H1 (cell line): ENCODE data around the gene TFF2. TPM values are rescaled to one million over a fixed set of nuclear protein-coding genes. Genes with fewer than 3 reads are reported as not detected.

Source experiments
- ASH2L ChIP-seq: fragments of 200-600, 300-600 bp; sonication (generic); IDR thresholded peaks from one replicate; pipeline ENCODE4 v1.7.1; 2017; ENCODE audit warnings: low read length
- CEBPB ChIP-seq: IDR thresholded peaks from 2 replicates; pipeline ENCODE4 v1.6.1; 2012; ENCODE audit warnings: low read depth, low read length
- CHD1 ChIP-seq: IDR thresholded peaks from 2 replicates; pipeline ENCODE4 v1.6.1; 2012; ENCODE audit warnings: low read depth, low read length, improper control_type of control experiment
- EZH2 ChIP-seq: fragments of 200-600 bp; sonication (generic); IDR thresholded peaks from 2 replicates; pipeline ENCODE4 v1.7.1; 2012; ENCODE audit warnings: low read depth, mild to moderate bottlenecking, moderate library complexity, low read length, inconsistent platforms; ENCODE audit not compliant: severe bottlenecking
- JUND ChIP-seq: IDR thresholded peaks from 2 replicates; pipeline ENCODE4 v1.6.1; 2011; ENCODE audit warnings: mild to moderate bottlenecking, improper control_type of control experiment, low read length
- PHF8 ChIP-seq: fragments of 200-600 bp; sonication (generic); conservative IDR thresholded peaks from 2 replicates; pipeline ENCODE4 v1.7.1; 2012; ENCODE audit warnings: low read depth, mild to moderate bottlenecking, inconsistent platforms, low read length, moderate library complexity
- RBBP5 ChIP-seq: IDR thresholded peaks from 2 replicates; pipeline ENCODE4 v1.7.1; 2012; ENCODE audit warnings: low read depth, mild to moderate bottlenecking, inconsistent platforms, low read length, moderate library complexity, borderline replicate concordance
- SP4 ChIP-seq: IDR thresholded peaks from 2 replicates; pipeline ENCODE4 v1.6.1; 2012; ENCODE audit warnings: low read length, inconsistent platforms
- TAF7 ChIP-seq: optimal IDR thresholded peaks from 2 replicates; pipeline ENCODE3; 2011; ENCODE audit warnings: low read depth, mild to moderate bottlenecking, inconsistent platforms, low read length, moderate library complexity, borderline replicate concordance
- polyA plus RNA-seq, 7 experiments: library from polyadenylated mRNA; depleted of rRNA in 3 of 7; stranded (reverse) in 5 of 7; unstranded in 2 of 7; fragments of >200 nt in 5 of 7; fragments of 200-250 nt in 2 of 7; gene quantifications; 1 replicate in 5 of 7; 2 replicates in 1 of 7; 4 replicates in 1 of 7; pipeline versions ENCODE4 v1.2.1 to v1.2.3, GENCODE V29; 2011 to 2013; ENCODE audit warnings: missing spikeins in 2 of 7, mixed read lengths in 2 of 7
- total RNA-seq: library from RNA; stranded (reverse); fragmentation: NEBNext Ultra II Directional; extraction: Animal tissue kit (Norgen Biotek cat#: 25700); gene quantifications from 2 replicates; pipeline ENCODE4 v1.2.1, GENCODE V29; 2021
- TF ChIP-seq, protein P1 (sequence below): fragments of 300-600 bp; sonication (generic); IDR thresholded peaks from 2 replicates; pipeline ENCODE4 v1.7.1; 2012; ENCODE audit warnings: low read length, moderate library complexity, mild to moderate bottlenecking, inconsistent platforms; ENCODE audit not compliant: insufficient replicate concordance

TFF2 gene
- total and polyA plus RNA-seq, 2 of the 8 experiments (the other 6 are each of a cell fraction or from before 2014, with no cell fraction given): not detected

DNA sequence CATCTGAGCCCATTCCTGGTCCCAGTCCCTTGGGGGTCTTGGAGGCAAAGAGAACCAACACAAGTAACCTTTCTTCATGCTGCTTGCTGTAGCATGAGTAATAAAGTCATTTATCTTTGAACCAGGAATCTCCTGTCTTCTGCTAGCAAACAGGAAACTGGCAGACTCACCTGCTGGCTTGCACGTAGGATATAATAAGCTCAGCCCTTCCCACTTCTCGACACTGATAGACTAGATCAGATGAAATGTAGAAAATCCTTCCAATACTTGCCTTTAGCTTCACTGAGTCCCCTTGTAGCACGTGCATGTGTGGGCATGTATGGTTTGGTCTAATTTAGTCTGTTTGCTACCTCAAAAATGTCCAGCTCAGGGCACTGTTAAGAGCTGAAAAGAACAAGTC lies 6.5 kb upstream of the TFF2 start (continued):
- TF ChIP-seq, protein P1, sequence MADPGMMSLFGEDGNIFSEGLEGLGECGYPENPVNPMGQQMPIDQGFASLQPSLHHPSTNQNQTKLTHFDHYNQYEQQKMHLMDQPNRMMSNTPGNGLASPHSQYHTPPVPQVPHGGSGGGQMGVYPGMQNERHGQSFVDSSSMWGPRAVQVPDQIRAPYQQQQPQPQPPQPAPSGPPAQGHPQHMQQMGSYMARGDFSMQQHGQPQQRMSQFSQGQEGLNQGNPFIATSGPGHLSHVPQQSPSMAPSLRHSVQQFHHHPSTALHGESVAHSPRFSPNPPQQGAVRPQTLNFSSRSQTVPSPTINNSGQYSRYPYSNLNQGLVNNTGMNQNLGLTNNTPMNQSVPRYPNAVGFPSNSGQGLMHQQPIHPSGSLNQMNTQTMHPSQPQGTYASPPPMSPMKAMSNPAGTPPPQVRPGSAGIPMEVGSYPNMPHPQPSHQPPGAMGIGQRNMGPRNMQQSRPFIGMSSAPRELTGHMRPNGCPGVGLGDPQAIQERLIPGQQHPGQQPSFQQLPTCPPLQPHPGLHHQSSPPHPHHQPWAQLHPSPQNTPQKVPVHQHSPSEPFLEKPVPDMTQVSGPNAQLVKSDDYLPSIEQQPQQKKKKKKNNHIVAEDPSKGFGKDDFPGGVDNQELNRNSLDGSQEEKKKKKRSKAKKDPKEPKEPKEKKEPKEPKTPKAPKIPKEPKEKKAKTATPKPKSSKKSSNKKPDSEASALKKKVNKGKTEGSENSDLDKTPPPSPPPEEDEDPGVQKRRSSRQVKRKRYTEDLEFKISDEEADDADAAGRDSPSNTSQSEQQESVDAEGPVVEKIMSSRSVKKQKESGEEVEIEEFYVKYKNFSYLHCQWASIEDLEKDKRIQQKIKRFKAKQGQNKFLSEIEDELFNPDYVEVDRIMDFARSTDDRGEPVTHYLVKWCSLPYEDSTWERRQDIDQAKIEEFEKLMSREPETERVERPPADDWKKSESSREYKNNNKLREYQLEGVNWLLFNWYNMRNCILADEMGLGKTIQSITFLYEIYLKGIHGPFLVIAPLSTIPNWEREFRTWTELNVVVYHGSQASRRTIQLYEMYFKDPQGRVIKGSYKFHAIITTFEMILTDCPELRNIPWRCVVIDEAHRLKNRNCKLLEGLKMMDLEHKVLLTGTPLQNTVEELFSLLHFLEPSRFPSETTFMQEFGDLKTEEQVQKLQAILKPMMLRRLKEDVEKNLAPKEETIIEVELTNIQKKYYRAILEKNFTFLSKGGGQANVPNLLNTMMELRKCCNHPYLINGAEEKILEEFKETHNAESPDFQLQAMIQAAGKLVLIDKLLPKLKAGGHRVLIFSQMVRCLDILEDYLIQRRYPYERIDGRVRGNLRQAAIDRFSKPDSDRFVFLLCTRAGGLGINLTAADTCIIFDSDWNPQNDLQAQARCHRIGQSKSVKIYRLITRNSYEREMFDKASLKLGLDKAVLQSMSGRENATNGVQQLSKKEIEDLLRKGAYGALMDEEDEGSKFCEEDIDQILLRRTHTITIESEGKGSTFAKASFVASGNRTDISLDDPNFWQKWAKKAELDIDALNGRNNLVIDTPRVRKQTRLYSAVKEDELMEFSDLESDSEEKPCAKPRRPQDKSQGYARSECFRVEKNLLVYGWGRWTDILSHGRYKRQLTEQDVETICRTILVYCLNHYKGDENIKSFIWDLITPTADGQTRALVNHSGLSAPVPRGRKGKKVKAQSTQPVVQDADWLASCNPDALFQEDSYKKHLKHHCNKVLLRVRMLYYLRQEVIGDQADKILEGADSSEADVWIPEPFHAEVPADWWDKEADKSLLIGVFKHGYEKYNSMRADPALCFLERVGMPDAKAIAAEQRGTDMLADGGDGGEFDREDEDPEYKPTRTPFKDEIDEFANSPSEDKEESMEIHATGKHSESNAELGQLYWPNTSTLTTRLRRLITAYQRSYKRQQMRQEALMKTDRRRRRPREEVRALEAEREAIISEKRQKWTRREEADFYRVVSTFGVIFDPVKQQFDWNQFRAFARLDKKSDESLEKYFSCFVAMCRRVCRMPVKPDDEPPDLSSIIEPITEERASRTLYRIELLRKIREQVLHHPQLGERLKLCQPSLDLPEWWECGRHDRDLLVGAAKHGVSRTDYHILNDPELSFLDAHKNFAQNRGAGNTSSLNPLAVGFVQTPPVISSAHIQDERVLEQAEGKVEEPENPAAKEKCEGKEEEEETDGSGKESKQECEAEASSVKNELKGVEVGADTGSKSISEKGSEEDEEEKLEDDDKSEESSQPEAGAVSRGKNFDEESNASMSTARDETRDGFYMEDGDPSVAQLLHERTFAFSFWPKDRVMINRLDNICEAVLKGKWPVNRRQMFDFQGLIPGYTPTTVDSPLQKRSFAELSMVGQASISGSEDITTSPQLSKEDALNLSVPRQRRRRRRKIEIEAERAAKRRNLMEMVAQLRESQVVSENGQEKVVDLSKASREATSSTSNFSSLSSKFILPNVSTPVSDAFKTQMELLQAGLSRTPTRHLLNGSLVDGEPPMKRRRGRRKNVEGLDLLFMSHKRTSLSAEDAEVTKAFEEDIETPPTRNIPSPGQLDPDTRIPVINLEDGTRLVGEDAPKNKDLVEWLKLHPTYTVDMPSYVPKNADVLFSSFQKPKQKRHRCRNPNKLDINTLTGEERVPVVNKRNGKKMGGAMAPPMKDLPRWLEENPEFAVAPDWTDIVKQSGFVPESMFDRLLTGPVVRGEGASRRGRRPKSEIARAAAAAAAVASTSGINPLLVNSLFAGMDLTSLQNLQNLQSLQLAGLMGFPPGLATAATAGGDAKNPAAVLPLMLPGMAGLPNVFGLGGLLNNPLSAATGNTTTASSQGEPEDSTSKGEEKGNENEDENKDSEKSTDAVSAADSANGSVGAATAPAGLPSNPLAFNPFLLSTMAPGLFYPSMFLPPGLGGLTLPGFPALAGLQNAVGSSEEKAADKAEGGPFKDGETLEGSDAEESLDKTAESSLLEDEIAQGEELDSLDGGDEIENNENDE: no peak
- TF ChIP-seq PHF8 (no peak), CEBPB (no peak), TAF7 (no peak), SP4 (no peak), ASH2L (no peak), RBBP5 (no peak), EZH2 (no peak), JUND (no peak), CHD1 (no peak)
